Ovary (tissue), 3 donors: ENCODE measurements around the gene TMIGD1.

Experiments used
- CTCF ChIP-seq, 3 donors: fragments of 450-650 bp in 2 of 3; fragments of 200-600 bp in 1 of 3; IDR thresholded peaks; one replicate each; pipeline versions ENCODE4 v1.5.1 to v1.8.0; 2016 to 2022; ENCODE audit warnings: antibody characterized with exemption in 3 of 3, mild to moderate bottlenecking in 1 of 3
- POLR2A ChIP-seq: fragments of 450-650 bp; IDR thresholded peaks from one replicate; pipeline ENCODE4 v1.6.1; 2017; ENCODE audit warnings: antibody characterized with exemption, mild to moderate bottlenecking, moderate library complexity
- donor health status: DM: no; HTN: no; CAD: no.

GRCh38 chr17:30354701-30355100, 20.8 kb upstream of the TMIGD1 start:
- TF ChIP-seq CTCF (IDR thresholded peaks at IDR 0.05): no peak
- TF ChIP-seq POLR2A: no peak
